22Rv1 (cell line): ENCODE measurements around the gene SYNCRIP.

Source experiments
- ZFX ChIP-seq: fragments of 450-650 bp; IDR thresholded peaks from 2 replicates; pipeline ENCODE4 v1.6.1; 2017; ENCODE audit warnings: antibody characterized with exemption, borderline replicate concordance
- TF ChIP-seq, protein P1 (sequence below): fragments of 450-650 bp; IDR thresholded peaks from 2 replicates; pipeline ENCODE4 v1.5.1; 2017; ENCODE audit warnings: mild to moderate bottlenecking

DNA sequence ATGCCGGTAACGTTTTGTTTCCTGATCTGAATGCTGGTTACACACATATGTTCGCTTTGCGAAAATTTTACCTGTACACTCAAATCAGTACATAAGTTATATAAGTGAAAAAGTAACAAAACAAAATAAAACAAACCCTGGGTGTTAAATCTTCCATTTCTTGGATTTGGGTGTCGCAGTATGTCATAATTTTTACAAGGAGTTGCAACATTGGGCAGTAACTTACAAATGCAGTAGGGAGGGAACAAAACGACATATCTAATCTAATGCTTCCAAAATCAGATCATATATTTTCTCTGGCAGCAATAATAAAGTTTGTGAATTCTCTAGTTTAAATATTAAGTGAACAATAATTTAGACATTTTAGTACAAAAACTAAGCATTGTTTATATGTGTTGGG, 74.3 kb downstream of the SYNCRIP start:
- TF ChIP-seq, protein P1, sequence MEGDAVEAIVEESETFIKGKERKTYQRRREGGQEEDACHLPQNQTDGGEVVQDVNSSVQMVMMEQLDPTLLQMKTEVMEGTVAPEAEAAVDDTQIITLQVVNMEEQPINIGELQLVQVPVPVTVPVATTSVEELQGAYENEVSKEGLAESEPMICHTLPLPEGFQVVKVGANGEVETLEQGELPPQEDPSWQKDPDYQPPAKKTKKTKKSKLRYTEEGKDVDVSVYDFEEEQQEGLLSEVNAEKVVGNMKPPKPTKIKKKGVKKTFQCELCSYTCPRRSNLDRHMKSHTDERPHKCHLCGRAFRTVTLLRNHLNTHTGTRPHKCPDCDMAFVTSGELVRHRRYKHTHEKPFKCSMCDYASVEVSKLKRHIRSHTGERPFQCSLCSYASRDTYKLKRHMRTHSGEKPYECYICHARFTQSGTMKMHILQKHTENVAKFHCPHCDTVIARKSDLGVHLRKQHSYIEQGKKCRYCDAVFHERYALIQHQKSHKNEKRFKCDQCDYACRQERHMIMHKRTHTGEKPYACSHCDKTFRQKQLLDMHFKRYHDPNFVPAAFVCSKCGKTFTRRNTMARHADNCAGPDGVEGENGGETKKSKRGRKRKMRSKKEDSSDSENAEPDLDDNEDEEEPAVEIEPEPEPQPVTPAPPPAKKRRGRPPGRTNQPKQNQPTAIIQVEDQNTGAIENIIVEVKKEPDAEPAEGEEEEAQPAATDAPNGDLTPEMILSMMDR: no peak
- no peak for TF ChIP-seq ZFX
